ENCODE data around the gene PEX26.
"Not testable (repeated sequence)": the region's sequence is repeated elsewhere in the genome, so short reads cannot be mapped to it uniquely, and the experiment has no call there.

The PEX26 gene

DNA sequence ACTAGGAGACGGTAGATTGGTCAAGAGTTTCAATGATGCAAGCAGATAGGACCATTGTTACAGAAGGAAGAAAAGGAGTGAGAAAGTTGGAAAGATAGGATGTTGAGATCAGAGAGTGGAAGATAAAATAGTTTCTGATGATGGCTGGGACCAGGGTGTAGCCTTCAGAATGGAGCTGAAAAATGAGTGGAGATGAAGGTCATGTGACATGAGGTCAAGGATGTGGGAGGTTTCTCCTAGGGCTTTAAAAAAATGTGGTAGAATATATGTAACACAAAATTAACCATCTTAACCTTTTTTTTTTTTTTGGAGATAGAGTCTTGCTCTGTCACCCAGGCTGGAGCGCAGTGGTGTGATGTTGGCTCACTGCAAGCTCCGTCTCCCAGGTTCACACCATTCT, 18.3 kb upstream of the PEX26 start:
- Mint-ChIP-seq H3K36me3 (ENCODE audit: low read depth) (no peaks in the 10 kb centered on the region), H3K27me3 (ENCODE audit: low read depth, poor library complexity) (peaks cover 27% of the 10 kb centered on the region), H3K27ac (no peak overlapping the region), H3K9me3 (peaks cover 3% of the 10 kb centered on the region), H3K4me3 (no peak overlapping the region), H3K4me1 (peaks cover 17% of the 10 kb centered on the region)
- TF ChIP-seq, protein P1, sequence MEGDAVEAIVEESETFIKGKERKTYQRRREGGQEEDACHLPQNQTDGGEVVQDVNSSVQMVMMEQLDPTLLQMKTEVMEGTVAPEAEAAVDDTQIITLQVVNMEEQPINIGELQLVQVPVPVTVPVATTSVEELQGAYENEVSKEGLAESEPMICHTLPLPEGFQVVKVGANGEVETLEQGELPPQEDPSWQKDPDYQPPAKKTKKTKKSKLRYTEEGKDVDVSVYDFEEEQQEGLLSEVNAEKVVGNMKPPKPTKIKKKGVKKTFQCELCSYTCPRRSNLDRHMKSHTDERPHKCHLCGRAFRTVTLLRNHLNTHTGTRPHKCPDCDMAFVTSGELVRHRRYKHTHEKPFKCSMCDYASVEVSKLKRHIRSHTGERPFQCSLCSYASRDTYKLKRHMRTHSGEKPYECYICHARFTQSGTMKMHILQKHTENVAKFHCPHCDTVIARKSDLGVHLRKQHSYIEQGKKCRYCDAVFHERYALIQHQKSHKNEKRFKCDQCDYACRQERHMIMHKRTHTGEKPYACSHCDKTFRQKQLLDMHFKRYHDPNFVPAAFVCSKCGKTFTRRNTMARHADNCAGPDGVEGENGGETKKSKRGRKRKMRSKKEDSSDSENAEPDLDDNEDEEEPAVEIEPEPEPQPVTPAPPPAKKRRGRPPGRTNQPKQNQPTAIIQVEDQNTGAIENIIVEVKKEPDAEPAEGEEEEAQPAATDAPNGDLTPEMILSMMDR (IDR thresholded peaks at IDR 0.05), result no peak
- no peak for DNase-seq

DNA sequence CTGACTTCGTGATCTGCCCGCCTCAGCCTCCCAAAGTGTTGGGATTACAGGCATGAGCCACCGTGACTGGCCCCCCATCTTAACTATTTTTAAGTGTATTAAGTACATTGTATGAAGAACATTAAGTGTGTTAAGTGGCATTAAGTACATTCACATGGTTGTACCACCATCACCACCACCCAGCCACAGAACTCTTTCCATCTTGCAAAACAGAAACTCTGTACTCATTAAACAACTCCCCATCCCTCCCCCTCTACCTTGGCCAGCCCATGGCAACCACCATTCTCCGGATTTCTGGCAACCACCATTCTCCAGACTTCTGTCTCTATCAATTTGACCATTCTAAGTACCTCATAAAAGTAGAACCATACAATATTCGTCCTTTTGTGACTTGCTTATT, 17.8 kb upstream of the PEX26 start:
- peaks cover 21% of the 10 kb centered on the region for H3K4me1 Mint-ChIP-seq
- H3K27ac Mint-ChIP-seq, result no peak overlapping the region
- no peaks in the 10 kb centered on the region for H3K9me3 Mint-ChIP-seq
- H3K27me3 Mint-ChIP-seq (ENCODE audit: low read depth, poor library complexity), result peaks cover 31% of the 10 kb centered on the region
- H3K36me3 Mint-ChIP-seq (ENCODE audit: low read depth), result no peaks in the 10 kb centered on the region
- DNase-seq, result no peak
- no peak overlapping the region for H3K4me3 Mint-ChIP-seq
- TF ChIP-seq, protein P1 (IDR thresholded peaks at IDR 0.05), result no peak

DNA sequence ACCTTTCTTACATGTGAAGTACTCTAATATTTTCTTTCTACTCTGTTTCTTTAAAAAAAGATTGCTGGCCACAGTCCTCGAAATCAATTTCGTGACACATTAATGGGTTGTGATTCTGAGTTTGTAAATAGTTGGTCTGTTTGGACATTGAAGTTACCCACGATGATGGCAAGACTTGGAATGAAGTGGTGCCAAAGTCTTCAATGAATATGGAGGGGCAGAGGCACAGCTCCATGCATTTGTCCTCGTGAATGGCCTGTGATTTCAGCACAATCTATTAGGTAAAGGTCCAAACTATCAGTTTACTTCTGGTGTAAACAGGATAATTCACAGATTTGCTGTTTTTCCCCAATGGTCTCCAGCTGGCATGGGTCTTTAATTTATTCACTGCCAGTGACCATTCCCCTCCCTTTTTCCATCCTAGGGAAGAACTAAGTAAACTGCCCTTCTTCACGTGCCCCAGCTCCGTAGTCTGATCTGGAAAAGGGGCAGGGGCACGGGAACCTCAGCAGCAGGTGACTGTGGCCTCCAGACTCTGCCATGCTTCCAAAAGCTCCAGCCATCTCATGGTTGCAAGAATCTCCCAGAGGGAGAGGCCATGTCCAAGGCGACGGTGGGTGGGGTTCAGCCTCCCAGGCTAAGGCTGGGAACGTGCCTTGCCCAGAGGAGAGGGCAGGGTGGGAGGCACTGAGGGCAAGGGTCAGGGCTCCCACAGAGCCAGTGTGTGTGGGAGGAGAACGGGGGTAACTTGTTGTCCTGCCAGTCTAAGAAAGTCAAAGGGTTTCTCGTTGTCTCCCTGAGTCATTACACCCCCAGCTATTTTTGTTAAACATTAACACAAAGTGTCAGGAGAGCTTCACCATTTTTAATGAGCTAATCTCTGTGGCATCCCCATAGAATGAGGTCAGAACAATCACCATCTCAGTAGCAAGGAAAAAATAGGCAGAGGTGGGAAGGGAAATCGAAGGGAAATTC, 16.9 kb upstream of the PEX26 start:
- Mint-ChIP-seq H3K27ac (no peak overlapping the region), H3K9me3 (no peaks in the 10 kb centered on the region), H3K4me1 (peaks cover 29% of the 10 kb centered on the region), H3K27me3 (ENCODE audit: low read depth, poor library complexity) (peaks cover 32% of the 10 kb centered on the region), H3K36me3 (ENCODE audit: low read depth) (no peaks in the 10 kb centered on the region), H3K4me3 (no peak overlapping the region)
- peak; percentile 16 for DNase-seq
- TF ChIP-seq, protein P1 (IDR thresholded peaks at IDR 0.05), result no peak

DNA sequence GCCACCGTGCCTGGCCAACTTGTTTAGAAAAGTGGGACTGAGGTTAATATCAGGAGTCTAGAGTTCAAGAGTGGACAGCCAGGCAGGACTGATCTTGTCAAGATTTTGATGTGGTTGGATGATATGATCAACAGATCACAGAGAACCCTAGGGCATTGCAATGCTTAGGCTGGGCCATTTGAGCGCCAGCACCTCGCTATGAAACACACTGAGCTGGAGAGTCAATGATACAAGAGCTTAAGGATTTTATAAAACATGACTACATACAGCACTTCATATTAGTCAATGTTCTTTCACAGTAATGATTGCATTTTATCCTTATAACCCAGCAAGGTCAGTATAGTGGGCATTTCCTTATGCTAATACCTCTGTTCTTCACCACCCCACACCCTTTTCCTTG, 15.4 kb upstream of the PEX26 start:
- Mint-ChIP-seq H3K36me3 (ENCODE audit: low read depth) (no peaks in the 10 kb centered on the region), H3K27ac (no peak overlapping the region), H3K4me1 (peaks cover 32% of the 10 kb centered on the region), H3K9me3 (no peaks in the 10 kb centered on the region), H3K27me3 (ENCODE audit: low read depth, poor library complexity) (peaks cover 36% of the 10 kb centered on the region), H3K4me3 (no peak overlapping the region)
- no peak for DNase-seq
- TF ChIP-seq, protein P1 (IDR thresholded peaks at IDR 0.05), result no peak

DNA sequence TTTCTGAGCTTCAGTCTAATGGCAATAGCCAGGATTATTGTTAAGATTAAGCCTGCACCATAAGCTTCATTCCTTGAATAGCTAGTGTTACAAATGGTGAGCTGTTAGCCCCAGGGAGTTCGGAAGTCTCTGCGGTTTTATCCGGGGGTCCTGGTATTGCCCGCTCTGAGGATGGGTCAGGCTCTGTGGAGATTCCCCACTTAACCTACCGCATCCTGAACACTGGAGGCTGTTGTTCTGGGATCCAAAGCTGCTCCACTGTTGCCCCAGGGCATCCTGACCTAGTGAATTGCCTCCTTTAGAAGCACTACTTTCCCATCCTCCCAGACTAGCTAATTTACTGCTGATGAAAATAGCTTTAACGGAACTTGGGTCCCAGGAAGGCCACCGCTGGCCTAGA, 14.5 kb upstream of the PEX26 start:
- Mint-ChIP-seq H3K27ac (no peak overlapping the region), H3K4me1 (peaks cover 38% of the 10 kb centered on the region), H3K27me3 (ENCODE audit: low read depth, poor library complexity) (peaks cover 39% of the 10 kb centered on the region)

DNA sequence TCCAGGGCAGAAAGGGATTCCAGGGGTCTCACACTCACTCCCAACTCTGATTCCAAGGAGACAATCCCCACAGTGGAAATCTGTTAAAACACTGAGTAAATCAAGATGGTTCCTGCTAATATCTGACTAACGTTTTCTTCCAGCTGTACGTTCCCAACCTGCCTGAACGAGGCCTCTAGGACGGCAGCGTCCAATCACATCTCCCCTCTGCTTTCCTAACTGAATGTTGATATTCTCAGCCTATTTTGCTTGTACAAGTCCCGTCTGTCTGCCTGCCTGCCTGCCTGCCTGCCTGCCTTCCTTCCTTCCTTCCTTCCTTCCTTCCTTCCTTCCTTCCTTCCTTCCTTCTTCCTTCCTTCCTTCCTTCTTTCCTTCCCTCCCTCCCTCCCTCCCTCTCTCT, 14.1 kb upstream of the PEX26 start:
- H3K9me3 Mint-ChIP-seq; H3K4me3 Mint-ChIP-seq; H3K36me3 Mint-ChIP-seq (ENCODE audit: low read depth); H3K27ac Mint-ChIP-seq; DNase-seq: not testable (repeated sequence)
- peaks cover 38% of the 10 kb centered on the region for H3K27me3 Mint-ChIP-seq (ENCODE audit: low read depth, poor library complexity)
- peaks cover 40% of the 10 kb centered on the region for H3K4me1 Mint-ChIP-seq

More for the DNA sequence above, 14.5 kb upstream of the PEX26 start:
- no peaks in the 10 kb centered on the region for H3K9me3 Mint-ChIP-seq
- DNase-seq, result peak; percentile 12
- no peaks in the 10 kb centered on the region for H3K36me3 Mint-ChIP-seq (ENCODE audit: low read depth)
- no peak overlapping the region for H3K4me3 Mint-ChIP-seq
- TF ChIP-seq, protein P1 (IDR thresholded peaks at IDR 0.05), result no peak
